ENCODE results near the gene MEFV. TPM values are rescaled to one million over a fixed set of nuclear protein-coding genes. Genes with fewer than 3 reads are reported as not detected.

The MEFV gene, protein sequence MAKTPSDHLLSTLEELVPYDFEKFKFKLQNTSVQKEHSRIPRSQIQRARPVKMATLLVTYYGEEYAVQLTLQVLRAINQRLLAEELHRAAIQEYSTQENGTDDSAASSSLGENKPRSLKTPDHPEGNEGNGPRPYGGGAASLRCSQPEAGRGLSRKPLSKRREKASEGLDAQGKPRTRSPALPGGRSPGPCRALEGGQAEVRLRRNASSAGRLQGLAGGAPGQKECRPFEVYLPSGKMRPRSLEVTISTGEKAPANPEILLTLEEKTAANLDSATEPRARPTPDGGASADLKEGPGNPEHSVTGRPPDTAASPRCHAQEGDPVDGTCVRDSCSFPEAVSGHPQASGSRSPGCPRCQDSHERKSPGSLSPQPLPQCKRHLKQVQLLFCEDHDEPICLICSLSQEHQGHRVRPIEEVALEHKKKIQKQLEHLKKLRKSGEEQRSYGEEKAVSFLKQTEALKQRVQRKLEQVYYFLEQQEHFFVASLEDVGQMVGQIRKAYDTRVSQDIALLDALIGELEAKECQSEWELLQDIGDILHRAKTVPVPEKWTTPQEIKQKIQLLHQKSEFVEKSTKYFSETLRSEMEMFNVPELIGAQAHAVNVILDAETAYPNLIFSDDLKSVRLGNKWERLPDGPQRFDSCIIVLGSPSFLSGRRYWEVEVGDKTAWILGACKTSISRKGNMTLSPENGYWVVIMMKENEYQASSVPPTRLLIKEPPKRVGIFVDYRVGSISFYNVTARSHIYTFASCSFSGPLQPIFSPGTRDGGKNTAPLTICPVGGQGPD
- 0.13 TPM in 1 of 2 replicates, not detected in the other for total RNA-seq

GRCh38 chr16:3256146-3256865 is at the start of gene MEFV:
MEFV (minus strand) TSS chr16:3256633; CDS start chr16:3256587, 46 bp downstream.

GRCh38 chr16:3305109-3306068 is 49.0 kb upstream of the MEFV start, which contains the start of the genes TIGD7 and ZNF75A:
TIGD7 (minus strand) TSS chr16:3305430; CDS start chr16:3300614, 4,816 bp downstream.
ZNF75A (plus strand) TSS chr16:3305497; CDS start chr16:3308429, 2,932 bp downstream.

GRCh38 chr16:3282730-3283542 is 26.5 kb upstream of the MEFV start, which contains the start of gene ZNF263:
ZNF263 (plus strand) TSS chr16:3283491; CDS start chr16:3283819, 328 bp downstream.

GRCh38 chr16:3234857-3235561 is 21.4 kb downstream of the MEFV start, which contains the start of gene ZNF200:
ZNF200 (minus strand) TSS chr16:3235158; CDS start chr16:3233755, 1,403 bp downstream.

Other genes with a start within 250 kb of the MEFV start
- gene CLDN9, start 243.7 kb downstream of the MEFV start, total RNA-seq, result not detected in 2 replicates
- 0.25 TPM in 1 of 2 replicates, not detected in the other for gene CLDN6, start 238.4 kb downstream of the MEFV start, total RNA-seq
- gene TNFRSF12A, start 236.3 kb downstream of the MEFV start, total RNA-seq, result 61.0 and 186 TPM in 2 replicates
- gene HCFC1R1, start 232.7 kb downstream of the MEFV start, total RNA-seq, result 3.8 and 6.0 TPM in 2 replicates
- gene THOC6, start 232.6 kb downstream of the MEFV start, total RNA-seq, result 18.6 and 24.1 TPM in 2 replicates
- gene BICDL2, start 219.7 kb downstream of the MEFV start, total RNA-seq, result not detected in 2 replicates
- under 0.01 and 0.06 TPM in 2 replicates for gene MMP25, start 210.1 kb downstream of the MEFV start, total RNA-seq
- 105 and 319 TPM in 2 replicates for gene IL32, start 191.0 kb downstream of the MEFV start, total RNA-seq
- not detected in 2 replicates for gene ZSCAN10, start 157.3 kb downstream of the MEFV start, total RNA-seq
- 15.6 and 27.2 TPM in 2 replicates for gene ZNF205, start 144.0 kb downstream of the MEFV start, total RNA-seq
- 4.2 and 7.5 TPM in 2 replicates for gene ZNF213, start 121.6 kb downstream of the MEFV start, total RNA-seq
- gene OR1F1, start 68.4 kb downstream of the MEFV start, total RNA-seq, result not detected in 2 replicates
- gene ZNF200, start 21.5 kb downstream of the MEFV start, total RNA-seq, result 8.4 and 11.0 TPM in 2 replicates
- gene ZNF263, start 26.9 kb upstream of the MEFV start, total RNA-seq, result 30.6 and 45.6 TPM in 2 replicates
- 2.6 and 3.7 TPM in 2 replicates for gene TIGD7, start 48.8 kb upstream of the MEFV start, total RNA-seq
- 13.4 and 23.4 TPM in 2 replicates for gene ZNF75A, start 48.9 kb upstream of the MEFV start, total RNA-seq
- not detected in 2 replicates for gene OR2C1, start 99.3 kb upstream of the MEFV start, total RNA-seq
- gene ZSCAN32, start 144.4 kb upstream of the MEFV start, total RNA-seq, result 6.0 and 8.9 TPM in 2 replicates
- 4.8 and 4.9 TPM in 2 replicates for gene ZNF174, start 144.6 kb upstream of the MEFV start, total RNA-seq
- 1.3 and 2.3 TPM in 2 replicates for gene ZNF597, start 186.9 kb upstream of the MEFV start, total RNA-seq
- gene NAA60, start 187.0 kb upstream of the MEFV start, total RNA-seq, result 6.6 and 17.7 TPM in 2 replicates
- gene C16orf90, start 238.9 kb upstream of the MEFV start, total RNA-seq, result not detected in 2 replicates
- 7.1 and 15.6 TPM in 2 replicates for gene CLUAP1, start 244.4 kb upstream of the MEFV start, total RNA-seq

Data from bladder microvascular endothelial cell (primary cell).